Pancreas (tissue), 10 donors: ENCODE data around the gene TEX264. TPM values are rescaled to one million over a fixed set of nuclear protein-coding genes. Genes with fewer than 3 reads are reported as not detected.

Experiments
- ATAC-seq, 4 donors: fragments of 200-7000 bp; cut with Tn5 transposase; one replicate each; pipeline versions ENCODE4 v1.8.0 to v1.9.1; 2020; ENCODE audit warnings: mild to moderate bottlenecking in 4 of 4, moderate library complexity in 4 of 4
- DNase-seq, 6 donors: peaks; one replicate each; pipeline ENCODE4 v3.0.0-alpha.2; 2020
- FAIRE-seq: peaks from 2 replicates; lab custom pipeline; 2012; peaks lifted over from hg19 to GRCh38; lab: Jason Lieb, UNC
- H3K27ac ChIP-seq, 4 donors: fragments of 200-600 bp; sonication (generic); 1 replicate in 3 of 4; 2 replicates in 1 of 4; pipeline versions ENCODE4 v1.5.0 to v1.8.0; 2020
- H3K27me3 ChIP-seq, 4 donors: fragments of 200-600 bp; one replicate each; pipeline ENCODE4 v1.8.0; 2021
- H3K36me3 ChIP-seq, 3 donors: fragments of 200-600 bp; sonication (generic) in 1 of 3; one replicate each; pipeline versions ENCODE4 v1.5.0 to v1.8.0; 2020 to 2021
- H3K4me1 ChIP-seq, 3 donors: fragments of 200-600 bp; one replicate each; pipeline ENCODE4 v1.8.0; 2021
- H3K4me3 ChIP-seq, 4 donors: fragments of 200-600 bp; sonication (generic) in 2 of 4; one replicate each; pipeline versions ENCODE4 v1.5.0 to v1.8.0; 2020 to 2021
- H3K9me3 ChIP-seq, 4 donors: fragments of 200-600 bp; one replicate each; pipeline ENCODE4 v1.8.0; 2021
- WGBS, 2 donors: extraction: QIAGEN DNeasy Blood & Tissue Kit; methylation state at CpG; one replicate each; pipeline ENCODE4 v1.1.7; 2013; 5-methylcytosine and 5-hydroxymethylcytosine counted together
- intact Hi-C, 3 donors: fragments of 100-400 bp; cut with DNase I; formaldehyde crosslinking; loops; one replicate each; pipeline versions ENCODE4 v1.11.1 to v1.14.2; 2022
- polyA plus RNA-seq, 2 donors: library from polyadenylated mRNA; stranded (reverse); fragments of 200-250 nt; gene quantifications; one replicate each; pipeline ENCODE4 v1.2.3, GENCODE V29; 2013
- total RNA-seq, 6 donors: library from RNA; stranded (reverse); fragmentation: NEBNext Ultra II Directional in 4 of 6; extraction: Animal tissue kit (Norgen Biotek cat#: 25700) in 4 of 6; gene quantifications; one replicate each; pipeline versions ENCODE4 v1.2.1 to v1.2.4, GENCODE V29; 2021 to 2023
- TF ChIP-seq, protein P1 (sequence below), 4 donors: fragments of 200-600 bp; sonication (generic) in 3 of 4; IDR thresholded peaks; one replicate each; pipeline versions ENCODE4 v1.5.0 to v1.8.0; 2021; ENCODE audit warnings: antibody characterized with exemption in 4 of 4
- donor health status: healthy with polysubstance abuse.
- donor health status: DM: no; HTN: no; CAD: no; lungs with moderate emphysema.
- donor health status: DM: no; HTN: no; CAD: no.
- donor health status: control.
- donor health status: control.
- donor health status: Bipolar disorder and iron deficiency.
- donor health status: DM: yes; HTN: yes; CAD: no.
- donor health status: DM: no; HTN: no; CAD: no.
- donor health status: DM: no; HTN: no; CAD: no.
- donor health status: DM: yes; HTN: yes; CAD: no.

Gene TEX264
- total and polyA plus RNA-seq, 8 donors: 20.9 to 59.3 (median 25.5) TPM

DNA sequence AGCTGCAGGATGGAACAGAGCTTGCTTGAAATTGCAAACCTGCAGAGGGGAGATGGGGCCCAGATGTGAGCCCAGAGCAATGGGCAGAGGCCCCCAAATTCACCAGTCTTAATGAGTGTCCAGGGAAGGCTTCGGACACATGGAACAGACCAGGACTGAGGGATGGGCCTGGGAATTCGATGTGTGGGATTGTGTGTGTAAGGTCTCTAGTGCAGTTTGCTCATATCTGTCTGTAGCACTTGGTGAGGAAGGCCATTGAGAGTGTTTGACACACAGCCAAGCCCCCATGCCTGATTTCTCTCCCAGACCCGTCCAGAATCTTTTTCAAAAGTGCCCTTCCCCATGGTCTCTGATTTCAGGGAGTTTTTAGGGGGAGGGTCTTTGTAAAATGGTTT lies 17.2 kb downstream of the TEX264 start:
- Histone ChIP-seq H3K27me3 (no peaks in the 10 kb centered on the region), H3K9me3 (no peaks in the 10 kb centered on the region), H3K36me3 (no peaks in the 10 kb centered on the region), H3K4me3 (no peak overlapping the region), H3K4me1 (no peaks in the 10 kb centered on the region), H3K27ac (no peak overlapping the region)
- FAIRE-seq (no peak), DNase-seq (no peak), ATAC-seq (no peak)
- 90 to 92% methylated on average over 3 of the region's 3 CpGs for WGBS, 2 donors
- TF ChIP-seq, protein P1, sequence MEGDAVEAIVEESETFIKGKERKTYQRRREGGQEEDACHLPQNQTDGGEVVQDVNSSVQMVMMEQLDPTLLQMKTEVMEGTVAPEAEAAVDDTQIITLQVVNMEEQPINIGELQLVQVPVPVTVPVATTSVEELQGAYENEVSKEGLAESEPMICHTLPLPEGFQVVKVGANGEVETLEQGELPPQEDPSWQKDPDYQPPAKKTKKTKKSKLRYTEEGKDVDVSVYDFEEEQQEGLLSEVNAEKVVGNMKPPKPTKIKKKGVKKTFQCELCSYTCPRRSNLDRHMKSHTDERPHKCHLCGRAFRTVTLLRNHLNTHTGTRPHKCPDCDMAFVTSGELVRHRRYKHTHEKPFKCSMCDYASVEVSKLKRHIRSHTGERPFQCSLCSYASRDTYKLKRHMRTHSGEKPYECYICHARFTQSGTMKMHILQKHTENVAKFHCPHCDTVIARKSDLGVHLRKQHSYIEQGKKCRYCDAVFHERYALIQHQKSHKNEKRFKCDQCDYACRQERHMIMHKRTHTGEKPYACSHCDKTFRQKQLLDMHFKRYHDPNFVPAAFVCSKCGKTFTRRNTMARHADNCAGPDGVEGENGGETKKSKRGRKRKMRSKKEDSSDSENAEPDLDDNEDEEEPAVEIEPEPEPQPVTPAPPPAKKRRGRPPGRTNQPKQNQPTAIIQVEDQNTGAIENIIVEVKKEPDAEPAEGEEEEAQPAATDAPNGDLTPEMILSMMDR (IDR thresholded peaks at IDR 0.05): no peak
- intact Hi-C loops: no loop called here

DNA sequence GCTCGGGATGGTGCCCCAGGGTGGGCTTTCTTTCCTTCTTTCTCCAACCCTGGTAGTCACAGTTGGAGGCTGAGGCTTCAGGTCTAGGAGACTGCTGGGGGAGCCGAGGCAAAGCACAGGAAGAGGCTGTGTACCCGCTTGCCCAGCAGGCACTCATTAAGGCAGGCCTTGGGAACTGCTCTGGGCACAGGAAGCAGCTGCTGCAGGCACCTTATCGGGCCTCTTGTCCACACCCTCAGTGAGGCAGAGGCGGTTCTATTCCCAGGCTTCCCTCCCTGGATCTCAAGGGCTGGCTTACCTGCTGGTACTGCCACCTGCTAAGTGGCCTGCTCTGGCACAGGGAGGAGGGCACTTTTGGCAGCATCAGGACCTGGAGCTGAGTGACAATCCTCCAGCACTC lies 20.0 kb downstream of the TEX264 start:
- Histone ChIP-seq H3K27me3 (no peaks in the 10 kb centered on the region), H3K4me3 (no peak overlapping the region), H3K4me1 (no peaks in the 10 kb centered on the region), H3K36me3 (no peaks in the 10 kb centered on the region), H3K27ac (no peak overlapping the region), H3K9me3 (no peaks in the 10 kb centered on the region)
- intact Hi-C loops: no loop called here
- FAIRE-seq: no peak
- ATAC-seq: no peak
- 63 to 72% methylated on average over 5 of the region's 5 CpGs for WGBS, 2 donors
- DNase-seq: no peak
- TF ChIP-seq, protein P1 (IDR thresholded peaks at IDR 0.05): no peak

DNA sequence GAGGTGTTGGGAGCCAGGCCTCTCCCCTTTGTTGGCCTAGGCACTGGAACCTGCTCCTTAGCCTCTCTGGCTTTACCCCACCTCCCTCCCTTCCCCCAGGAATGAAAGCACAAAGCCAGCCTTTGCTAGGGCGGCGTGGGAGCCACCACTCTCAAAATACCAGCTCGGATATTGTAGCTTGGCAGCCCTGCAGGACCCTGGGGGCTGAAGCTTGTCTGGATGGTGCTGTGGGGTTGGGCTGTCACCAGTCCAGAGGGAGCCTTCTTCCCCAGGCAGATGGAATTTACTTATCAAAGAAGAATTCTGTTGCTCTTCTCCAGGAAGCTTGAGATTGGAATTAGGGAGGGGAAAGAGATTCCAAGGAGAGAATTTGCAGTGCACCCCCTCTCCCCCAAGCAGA lies 20.9 kb downstream of the TEX264 start:
- WGBS, 2 donors: 82 to 93% methylated on average over 3 of the region's 3 CpGs
- intact Hi-C loops: no loop called here
- TF ChIP-seq, protein P1 (IDR thresholded peaks at IDR 0.05): no peak

DNA sequence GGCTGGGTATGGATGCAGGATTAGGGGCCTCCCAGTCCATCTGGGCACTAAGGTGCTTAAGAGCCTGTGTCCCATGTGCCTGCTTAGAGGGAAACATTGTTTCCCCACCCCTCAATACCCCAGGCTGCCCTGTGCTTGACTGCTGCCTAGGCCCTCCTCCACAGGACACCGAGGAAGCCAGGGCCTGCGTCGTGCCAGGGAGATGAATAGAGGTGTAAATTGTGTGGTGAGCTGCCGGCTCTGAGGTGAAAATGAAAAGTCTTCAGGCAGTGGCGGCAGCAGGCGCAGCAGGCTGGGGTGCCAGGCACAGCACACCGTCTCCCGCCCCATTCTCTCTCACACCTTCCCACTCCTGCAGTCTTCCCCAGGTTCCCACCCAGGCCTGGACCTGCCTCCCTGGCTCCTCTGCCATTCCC lies 21.9 kb downstream of the TEX264 start:
- no peaks in the 10 kb centered on the region for H3K9me3 ChIP-seq
- H3K36me3 ChIP-seq: peaks cover 0 to 9% (median 0%) of the 10 kb centered on the region in 3 donors
- FAIRE-seq (no peak), ATAC-seq (no peak), DNase-seq (no peak)
- H3K4me3 ChIP-seq: no peak overlapping the region
- TF ChIP-seq, protein P1 (IDR thresholded peaks at IDR 0.05): no peak
- 94 to 95% methylated on average over 8 of the region's 8 CpGs for WGBS, 2 donors
- intact Hi-C loops: no loop called here
- no peak overlapping the region for H3K27ac ChIP-seq
- no peaks in the 10 kb centered on the region for H3K27me3 ChIP-seq
- no peaks in the 10 kb centered on the region for H3K4me1 ChIP-seq

More for the DNA sequence above, 20.9 kb downstream of the TEX264 start:
- no peaks in the 10 kb centered on the region for H3K27me3 ChIP-seq
- no peak for FAIRE-seq
- no peaks in the 10 kb centered on the region for H3K4me1 ChIP-seq
- H3K27ac ChIP-seq: no peak overlapping the region
- no peak for ATAC-seq
- no peak for DNase-seq
- no peaks in the 10 kb centered on the region for H3K9me3 ChIP-seq
- no peak overlapping the region for H3K4me3 ChIP-seq
- no peaks in the 10 kb centered on the region for H3K36me3 ChIP-seq

DNA sequence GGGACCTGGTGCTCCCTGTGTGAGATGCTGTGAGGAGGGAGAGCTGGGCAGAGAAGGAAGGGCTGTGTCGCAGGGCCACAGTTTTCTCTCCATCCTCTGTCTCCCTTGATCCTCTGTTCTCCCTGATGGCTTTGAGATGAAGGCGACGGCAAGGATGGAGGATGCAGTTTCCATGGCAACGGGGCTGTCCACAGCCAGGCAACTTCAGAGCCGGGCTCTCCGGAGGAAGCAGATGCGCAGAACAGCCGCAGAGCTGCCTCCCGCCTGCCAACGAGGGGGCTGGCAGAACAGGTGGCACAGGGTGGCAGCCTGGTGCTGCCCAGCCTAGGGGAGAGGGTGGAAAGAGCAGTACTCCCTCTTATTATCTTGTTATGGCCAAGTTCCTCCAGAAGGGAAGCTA lies 25.9 kb downstream of the TEX264 start:
- H3K27ac ChIP-seq: no peak overlapping the region
- no peak for FAIRE-seq
- H3K9me3 ChIP-seq: no peaks in the 10 kb centered on the region
- no peak overlapping the region for H3K4me3 ChIP-seq
- TF ChIP-seq, protein P1 (IDR thresholded peaks at IDR 0.05): no peak
- DNase-seq: no peak
- ATAC-seq: no peak
- intact Hi-C loops: no loop called here
- no peaks in the 10 kb centered on the region for H3K27me3 ChIP-seq
- WGBS, 2 donors: 91 to 93% methylated on average over 10 of the region's 10 CpGs
- H3K4me1 ChIP-seq: no peaks in the 10 kb centered on the region
- H3K36me3 ChIP-seq: peaks cover 0 to 19% (median 0%) of the 10 kb centered on the region in 3 donors
